Glomerular visceral epithelial cell (primary cell): ENCODE data around the gene TP73.

Source experiments
- DNase-seq: peaks from one replicate; pipeline ENCODE4 v3.0.0-alpha.2; 2016; ENCODE audit errors: extremely low spot score

TP73 gene

GRCh38 chr1:3767328-3767925 lies 115.1 kb downstream of the TP73 start:
- no peak for DNase-seq

DNA sequence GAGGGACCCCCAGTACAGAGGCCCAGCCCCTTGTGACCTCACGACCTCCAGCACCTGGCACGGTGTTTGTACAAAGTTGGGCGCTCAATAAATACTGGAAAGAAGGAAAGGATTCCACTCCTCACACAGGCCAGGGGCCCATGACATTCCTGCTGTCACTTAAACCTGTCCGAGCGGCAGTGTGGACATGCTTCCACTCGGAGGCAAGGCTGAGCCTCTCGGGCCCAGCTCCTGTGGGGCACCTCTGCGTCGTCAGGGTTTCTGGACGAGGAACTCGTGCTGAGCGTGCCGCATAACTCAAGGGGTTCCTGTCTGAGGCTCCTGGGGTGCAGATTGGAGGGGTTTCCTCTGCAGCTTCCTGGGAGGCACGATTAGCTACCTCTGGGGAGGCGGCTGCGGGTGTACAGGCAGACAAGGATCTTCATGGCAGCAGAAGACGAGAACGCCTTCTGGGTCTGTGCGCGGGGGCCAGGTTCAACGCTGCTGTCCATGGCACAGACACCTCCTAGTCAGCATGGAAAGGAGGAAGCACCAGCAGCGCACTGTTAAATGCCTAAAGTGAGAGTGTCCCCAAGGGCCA lies 116.6 kb downstream of the TP73 start:
- DNase-seq, result no peak

DNA sequence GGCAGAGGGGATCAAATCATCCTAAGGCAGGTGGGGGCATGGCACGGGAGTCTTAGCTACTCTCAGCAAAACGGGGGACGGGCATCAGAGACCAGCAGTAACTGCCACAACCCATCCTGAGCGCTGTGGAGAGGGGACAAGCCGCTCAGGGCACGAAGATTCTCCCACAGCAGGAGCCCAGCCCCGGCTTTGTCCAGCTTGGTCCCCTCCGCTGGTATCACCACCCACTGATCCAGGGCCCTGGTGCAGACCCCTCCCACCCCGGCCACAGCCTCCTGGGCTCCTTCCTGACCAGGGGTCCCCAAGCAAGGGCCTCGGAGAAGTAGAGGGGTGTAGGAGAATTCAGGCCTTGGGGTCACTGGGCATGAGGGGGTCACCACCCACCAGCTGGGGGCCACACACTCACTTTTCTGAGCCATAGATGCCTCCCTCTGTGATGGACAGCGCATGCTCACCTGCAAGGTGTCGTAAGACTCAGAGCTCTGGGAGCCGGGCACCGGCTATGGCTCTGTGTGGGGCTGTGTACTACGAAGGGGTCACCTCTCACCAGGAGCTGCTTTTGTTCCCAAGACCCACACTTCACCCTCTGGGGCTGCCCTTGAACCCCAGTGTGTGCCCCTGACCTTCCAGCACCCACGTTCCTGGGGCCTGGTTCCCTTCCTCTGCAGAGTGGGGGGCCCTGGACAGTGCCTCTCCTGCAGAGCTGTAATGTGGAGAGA lies 117.9 kb downstream of the TP73 start:
- DNase-seq, result no peak

DNA sequence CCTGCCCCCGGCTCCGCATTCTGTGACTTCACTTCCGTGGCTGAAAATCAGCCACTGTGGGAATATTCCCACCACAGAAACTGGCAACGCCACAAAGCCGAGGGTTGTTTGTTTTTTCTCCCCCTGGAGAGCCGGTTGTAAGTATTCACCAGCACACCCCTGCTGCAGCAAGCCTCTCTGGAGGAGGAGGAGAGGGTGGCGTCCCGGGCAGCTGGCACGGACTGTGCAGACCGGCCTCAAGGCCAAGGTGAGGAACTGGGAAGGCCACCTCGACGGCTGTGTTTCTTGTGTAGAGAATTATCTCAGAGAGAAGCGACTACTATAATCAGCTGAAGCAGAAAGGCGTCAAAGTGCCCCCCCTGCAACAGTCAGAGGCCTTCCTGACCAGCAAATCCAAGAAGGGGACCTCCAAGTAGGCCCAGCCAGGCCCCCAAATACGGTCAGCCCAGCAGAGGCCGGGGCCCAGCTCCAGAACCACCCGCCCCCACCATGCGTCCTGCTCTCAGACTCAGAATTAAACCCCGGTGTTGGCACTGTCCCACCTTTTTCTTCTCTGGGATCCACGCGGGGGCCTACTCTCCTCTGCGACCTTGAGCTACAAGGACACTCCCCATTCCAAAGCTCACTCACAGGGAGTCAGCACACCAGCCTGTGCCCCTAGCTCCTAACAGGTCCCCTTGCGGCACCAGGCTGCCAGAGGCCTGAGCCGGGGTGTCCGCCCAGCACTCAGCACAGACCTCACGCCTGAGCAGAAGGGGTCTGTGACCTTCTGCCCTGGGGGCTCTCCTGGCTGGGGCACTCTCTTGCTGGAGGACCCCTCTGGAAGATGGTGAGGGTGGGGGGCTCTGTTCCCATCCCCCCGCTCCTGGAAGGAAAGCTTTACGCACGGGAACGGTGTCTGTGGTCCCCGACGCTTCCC lies 119.1 kb downstream of the TP73 start:
- no peak for DNase-seq

GRCh38 chr1:3772027-3772714 lies 119.9 kb downstream of the TP73 start:
- DNase-seq, result peak; percentile 87

- DNase-seq, result no peak
These were observed 120.6 kb downstream of the TP73 start, which contains the start of gene SMIM1 for GRCh38 chr1:3772715-3773571. SMIM1 (plus strand) TSS chr1:3772749; CDS start chr1:3775374, 2,625 bp downstream.

GRCh38 chr1:3773572-3774275 lies 121.4 kb downstream of the TP73 start:
- DNase-seq, result no peak

DNA sequence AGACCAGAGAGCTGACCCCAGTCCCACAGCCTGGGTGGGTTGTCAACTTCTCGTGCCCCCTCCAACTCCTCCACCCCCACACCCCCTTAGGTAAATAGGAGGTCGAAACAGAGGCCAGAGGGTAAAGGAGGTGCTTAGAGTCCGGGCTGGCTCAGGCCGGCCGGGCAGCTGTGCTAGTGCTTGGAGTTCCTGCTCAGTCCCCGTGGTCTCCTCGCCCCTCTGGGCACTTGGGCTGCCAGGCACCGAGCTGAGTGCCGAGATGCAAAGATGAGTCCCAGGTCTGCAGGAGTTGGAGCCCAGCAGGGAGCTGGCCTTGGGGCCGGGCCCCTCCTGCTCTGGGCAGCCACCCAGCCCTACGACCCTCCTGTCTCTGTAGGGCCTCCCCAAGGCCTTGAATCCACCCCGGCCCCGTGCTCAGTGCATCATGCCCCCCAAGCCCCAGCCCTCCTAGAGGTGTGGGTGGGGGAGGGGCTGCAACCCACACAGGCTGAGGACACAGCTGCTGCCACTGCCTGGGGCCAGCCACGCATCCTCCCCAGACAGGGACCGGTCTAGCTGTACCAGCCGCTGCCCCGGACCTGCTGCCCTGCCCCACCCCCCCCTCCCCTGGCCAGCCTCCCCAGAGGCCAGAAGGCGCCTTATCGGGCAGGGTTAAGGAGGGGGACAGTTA lies 122.1 kb downstream of the TP73 start:
- DNase-seq, result no peak

GRCh38 chr1:3774946-3775489 lies 122.7 kb downstream of the TP73 start:
- DNase-seq, result peak; percentile 49

DNA sequence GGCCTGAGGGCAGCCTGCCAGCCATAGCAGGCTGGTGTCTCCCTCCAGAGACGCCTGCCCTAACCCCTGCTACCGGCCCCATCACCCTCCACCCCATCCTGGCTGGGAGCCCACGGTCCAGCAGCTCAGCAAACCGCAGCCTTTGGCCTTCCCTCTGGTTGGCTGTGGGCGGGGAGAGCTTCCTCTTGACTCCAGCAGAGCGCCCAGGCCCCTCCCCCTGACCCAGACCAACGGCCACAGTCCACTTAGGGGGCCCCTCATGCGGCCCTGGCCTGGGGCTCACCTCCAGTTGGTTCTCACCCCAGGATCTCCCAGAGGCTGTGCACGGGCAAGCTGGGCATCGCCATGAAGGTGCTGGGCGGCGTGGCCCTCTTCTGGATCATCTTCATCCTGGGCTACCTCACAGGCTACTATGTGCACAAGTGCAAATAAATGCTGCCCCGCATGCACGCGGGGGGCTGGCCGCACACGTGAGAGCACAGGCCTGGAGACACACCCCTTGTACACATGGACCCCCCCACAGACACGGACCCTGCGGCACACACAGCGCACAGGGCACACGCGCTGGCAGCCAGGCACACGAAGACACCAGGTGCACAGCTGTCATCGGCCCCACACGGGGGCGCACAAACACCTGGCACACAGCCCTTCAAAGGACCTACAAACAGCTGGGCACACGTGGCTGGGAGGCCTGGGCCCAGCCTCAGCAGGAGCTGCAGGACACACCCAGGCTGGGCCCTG lies 123.3 kb downstream of the TP73 start:
- peak; percentile 86 for DNase-seq

GRCh38 chr1:3776231-3776961 lies 124.1 kb downstream of the TP73 start:
- DNase-seq, result no peak

GRCh38 chr1:3777078-3777547 lies 124.8 kb downstream of the TP73 start:
- DNase-seq, result no peak

DNA sequence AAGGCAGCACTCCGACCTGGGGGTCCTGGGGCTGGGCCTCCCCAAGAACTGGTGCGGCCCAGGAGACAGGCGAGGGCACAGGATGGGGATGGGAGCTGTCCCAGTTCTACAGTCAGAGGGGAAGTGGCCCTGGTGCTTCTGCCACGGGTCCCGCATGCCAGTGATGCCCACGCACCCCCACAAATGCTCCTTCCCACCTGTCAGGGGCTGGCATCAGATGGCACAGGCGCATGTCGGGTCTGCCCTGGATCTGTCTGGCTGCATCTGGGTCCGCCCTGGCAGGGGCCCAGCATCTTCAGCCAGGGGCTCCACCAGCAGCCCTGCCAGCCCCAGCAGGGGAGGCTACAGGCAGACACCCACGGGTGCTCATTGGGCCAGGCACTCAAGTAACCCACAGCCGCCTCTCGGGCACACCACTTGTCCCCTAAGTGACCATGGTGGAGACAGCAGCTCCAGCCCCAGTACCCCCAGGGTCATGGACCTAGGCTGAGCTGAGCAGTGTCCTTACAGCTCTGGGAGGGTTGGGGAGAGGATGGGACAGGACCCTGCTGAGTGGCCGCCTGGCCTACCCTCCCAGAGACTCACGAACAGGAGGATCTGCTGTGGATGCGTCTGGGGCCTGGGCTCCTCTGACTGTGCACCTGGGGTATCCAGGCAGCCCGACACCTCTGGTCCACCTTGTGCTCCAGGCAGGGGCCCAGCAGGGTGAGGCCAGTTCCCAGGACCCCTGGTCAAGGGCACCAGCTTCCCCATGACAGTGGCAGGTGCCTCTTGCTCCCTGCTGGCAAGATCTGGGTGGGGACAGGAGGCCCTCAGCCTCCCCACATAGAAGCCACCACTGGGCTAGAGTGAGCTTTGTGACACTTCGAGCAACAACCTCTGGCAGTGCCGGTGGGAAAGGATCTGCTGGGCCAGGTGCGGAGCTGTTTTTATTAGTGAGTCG lies 125.6 kb downstream of the TP73 start:
- DNase-seq, result no peak

DNA sequence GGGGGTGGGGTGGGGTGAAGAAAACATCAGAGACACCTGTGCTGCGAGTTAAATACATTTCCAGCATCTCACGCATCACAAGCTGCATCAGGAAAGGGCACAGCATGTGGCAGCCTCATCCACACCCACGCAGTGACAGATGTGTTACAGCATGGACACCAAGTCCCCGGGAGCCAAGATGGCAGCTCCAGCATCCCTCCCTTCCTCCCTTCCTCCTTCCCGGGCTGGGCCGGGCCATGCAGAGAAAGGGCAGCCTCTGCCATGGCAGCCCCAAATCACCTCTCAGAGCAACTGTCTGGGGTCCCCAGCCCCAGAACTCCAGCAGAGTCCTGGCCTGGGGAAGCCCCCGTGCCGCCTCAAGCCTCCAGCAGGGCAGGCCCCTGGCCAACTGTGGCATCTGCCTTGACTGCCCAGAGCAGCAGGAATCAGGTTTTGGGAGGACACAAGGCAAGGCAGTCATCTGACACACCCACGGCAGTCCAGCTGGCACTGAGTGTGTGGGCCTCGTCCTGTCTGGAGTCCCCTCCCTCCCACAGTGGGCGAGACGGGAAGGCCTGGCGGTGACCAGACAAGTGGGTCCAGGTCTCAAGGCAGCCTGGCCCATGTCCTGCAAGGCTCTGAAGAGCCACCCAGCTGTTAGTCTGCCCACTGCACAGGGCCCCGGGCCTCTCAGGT lies 126.4 kb downstream of the TP73 start:
- no peak for DNase-seq

DNA sequence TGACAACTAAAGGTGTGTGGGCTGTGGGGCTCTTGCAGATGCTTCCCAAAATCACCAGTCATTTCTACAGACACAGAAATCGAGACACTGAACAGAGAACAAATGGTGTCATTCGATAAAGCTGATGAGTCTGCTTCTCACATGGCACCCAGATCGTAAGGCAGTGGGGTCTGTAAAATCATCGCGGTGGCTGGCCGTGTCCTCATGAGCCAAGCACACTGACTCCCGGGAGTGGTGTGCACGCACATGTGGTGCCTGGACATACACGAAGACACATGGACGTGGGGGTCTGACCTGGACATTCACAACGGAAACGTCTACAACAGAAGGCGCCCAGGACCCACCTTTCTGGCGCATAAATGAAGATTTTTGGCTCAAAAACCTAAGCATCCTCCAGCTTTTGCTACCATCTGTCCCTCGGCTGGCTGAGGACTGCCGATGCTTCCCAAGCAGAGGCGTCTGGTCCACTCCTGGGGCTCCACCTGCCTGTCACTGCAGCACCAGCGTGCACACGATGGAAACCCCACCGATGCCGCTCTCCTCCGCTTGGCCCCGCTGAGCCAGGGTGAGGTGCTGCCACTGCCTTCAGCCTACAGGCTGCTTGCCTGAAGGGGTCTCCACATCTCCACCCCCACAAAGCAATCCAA lies 127.1 kb downstream of the TP73 start:
- no peak for DNase-seq
